Activated T-cell treated with anti-CD3 and anti-CD28 coated beads, Interleukin-2, amount 50 U/mL, for 4 hours (primary cell): Measurements from ENCODE around the gene C8A. TPM values are rescaled to one million over a fixed set of nuclear protein-coding genes. Genes with fewer than 3 reads are reported as not detected.

Experiments
- ATAC-seq, 2 donors: fragments of 200-7000 bp; cut with Tn5 transposase; one replicate each; pipeline ENCODE4 v1.10.0; 2021
- DNase-seq: peaks from one replicate; pipeline ENCODE4 v3.0.0-alpha.2; 2020
- H3K27me3 Mint-ChIP-seq: one replicate; pipeline ENCODE4 v1.8.0; 2021; ENCODE audit warnings: low read depth, mixed read lengths
- H3K36me3 Mint-ChIP-seq: one replicate; pipeline ENCODE4 v1.8.0; 2022; ENCODE audit warnings: mixed read lengths; ENCODE audit not compliant: insufficient read depth
- H3K4me1 Mint-ChIP-seq: one replicate; pipeline ENCODE4 v1.8.0; 2021; ENCODE audit warnings: low read depth, mixed read lengths
- H3K4me3 Mint-ChIP-seq: one replicate; pipeline ENCODE4 v1.8.0; 2021; ENCODE audit warnings: mild to moderate bottlenecking, moderate library complexity, mixed read lengths
- H3K9me3 Mint-ChIP-seq: one replicate; pipeline ENCODE4 v1.8.0; 2021; ENCODE audit warnings: mixed read lengths
- total RNA-seq, 3 donors: library from RNA; stranded (reverse); gene quantifications; one replicate each; pipeline ENCODE4 v1.2.1, GENCODE V29; 2021

C8A gene
- total RNA-seq, 3 donors from 2014 or later, result not detected

- no peaks in the 10 kb centered on the region for H3K4me1 Mint-ChIP-seq
- H3K9me3 Mint-ChIP-seq, result no peaks in the 10 kb centered on the region
- H3K27me3 Mint-ChIP-seq, result no peaks in the 10 kb centered on the region
- H3K36me3 Mint-ChIP-seq, result no peaks in the 10 kb centered on the region
- H3K4me3 Mint-ChIP-seq, result no peak within 1 kb of the TSS
- no peak for ATAC-seq
- DNase-seq, result no peak
These were observed 111.5 kb downstream of the C8A start, which contains the start of gene C8B for GRCh38 chr1:56965916-56966697. TSS of gene C8B (minus strand) at chr1:56966015. CDS start at chr1:56965948, 67 bp downstream.

GRCh38 chr1:56966698-56966999, 112.1 kb downstream of the C8A start:
- ATAC-seq, result no peak
- H3K4me3 Mint-ChIP-seq, result no peak overlapping the region
- no peaks in the 10 kb centered on the region for H3K9me3 Mint-ChIP-seq

DNA sequence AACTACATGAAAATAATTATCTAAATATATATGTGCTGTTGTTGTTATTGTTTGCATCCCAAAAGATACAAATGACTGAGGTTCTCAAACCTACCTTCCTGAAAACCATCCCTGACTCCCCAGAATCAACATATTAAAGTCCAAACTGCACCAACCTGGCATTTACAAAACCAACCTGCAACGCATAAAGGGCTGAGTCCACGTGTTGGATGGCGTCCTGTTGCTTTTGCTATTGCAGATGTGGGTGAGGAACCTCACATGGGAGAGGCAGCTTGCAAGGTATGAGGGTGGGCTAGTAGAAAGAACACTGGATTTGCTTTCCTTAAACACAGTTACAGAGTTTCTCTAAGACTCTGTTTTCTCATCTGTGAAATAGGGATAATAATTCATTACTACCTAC, 112.8 kb downstream of the C8A start:
- Mint-ChIP-seq H3K4me3 (no peak overlapping the region), H3K4me1 (no peaks in the 10 kb centered on the region), H3K36me3 (no peaks in the 10 kb centered on the region), H3K27me3 (no peaks in the 10 kb centered on the region), H3K9me3 (no peaks in the 10 kb centered on the region)
- ATAC-seq, result no peak
- DNase-seq, result no peak

More at GRCh38 chr1:56966698-56966999, 112.1 kb downstream of the C8A start:
- no peak for DNase-seq
- H3K36me3 Mint-ChIP-seq, result no peaks in the 10 kb centered on the region
- no peaks in the 10 kb centered on the region for H3K27me3 Mint-ChIP-seq
- no peaks in the 10 kb centered on the region for H3K4me1 Mint-ChIP-seq

Other genes starting within 250 kb of the C8A start
- not detected for gene PRKAA2, start 209.5 kb upstream of the C8A start, total RNA-seq
- gene FYB2, start 35.4 kb upstream of the C8A start, total RNA-seq, result not detected
- gene C8B, start 111.2 kb downstream of the C8A start, total RNA-seq, result not detected